WTC11 (cell line): ENCODE measurements around the gene MSANTD1.

ENCODE experiments used
- E2F5 ChIP-seq: sonication (generic); formaldehyde crosslinking; IDR thresholded peaks from 2 replicates; pipeline ENCODE4 v1.8.1; 2022; ENCODE audit warnings: mild to moderate bottlenecking, moderate library complexity, missing genetic modification reagents
- MYBL2 ChIP-seq: sonication (generic); formaldehyde crosslinking; IDR thresholded peaks from 2 replicates; pipeline ENCODE4 v1.8.1; 2023; ENCODE audit warnings: mild to moderate bottlenecking, moderate library complexity, missing genetic modification reagents
- NFYB ChIP-seq: sonication (generic); formaldehyde crosslinking; conservative IDR thresholded peaks from 2 replicates; pipeline ENCODE4 v1.8.0; 2022; ENCODE audit warnings: low read depth, missing genetic modification reagents
- SMAD3 ChIP-seq: sonication (generic); formaldehyde crosslinking; IDR thresholded peaks from 2 replicates; pipeline ENCODE4 v1.8.0; 2022; ENCODE audit warnings: missing genetic modification reagents, mild to moderate bottlenecking, borderline replicate concordance
- TEAD1 ChIP-seq: sonication (generic); formaldehyde crosslinking; IDR thresholded peaks from 2 replicates; pipeline ENCODE4 v1.8.0; 2022; ENCODE audit warnings: mild to moderate bottlenecking, missing genetic modification reagents
- ZNF232 ChIP-seq: sonication (generic); formaldehyde crosslinking; IDR thresholded peaks from 2 replicates; pipeline ENCODE4 v1.8.0; 2022; ENCODE audit warnings: mild to moderate bottlenecking, missing genetic modification reagents
- TF ChIP-seq, protein P1 (sequence below): sonication (generic); formaldehyde crosslinking; IDR thresholded peaks from 2 replicates; pipeline ENCODE4 v1.8.0; 2022; ENCODE audit warnings: mild to moderate bottlenecking, missing genetic modification reagents
- TF ChIP-seq, protein P2 (sequence below): fragments of 200-600 bp; IDR thresholded peaks from 2 replicates; pipeline ENCODE4 v1.8.0; 2022; ENCODE audit warnings: antibody characterized with exemption

GRCh38 chr4:3295837-3296624 is 47.1 kb downstream of the MSANTD1 start:
- no peak for TF ChIP-seq TEAD1
- TF ChIP-seq, protein P1, sequence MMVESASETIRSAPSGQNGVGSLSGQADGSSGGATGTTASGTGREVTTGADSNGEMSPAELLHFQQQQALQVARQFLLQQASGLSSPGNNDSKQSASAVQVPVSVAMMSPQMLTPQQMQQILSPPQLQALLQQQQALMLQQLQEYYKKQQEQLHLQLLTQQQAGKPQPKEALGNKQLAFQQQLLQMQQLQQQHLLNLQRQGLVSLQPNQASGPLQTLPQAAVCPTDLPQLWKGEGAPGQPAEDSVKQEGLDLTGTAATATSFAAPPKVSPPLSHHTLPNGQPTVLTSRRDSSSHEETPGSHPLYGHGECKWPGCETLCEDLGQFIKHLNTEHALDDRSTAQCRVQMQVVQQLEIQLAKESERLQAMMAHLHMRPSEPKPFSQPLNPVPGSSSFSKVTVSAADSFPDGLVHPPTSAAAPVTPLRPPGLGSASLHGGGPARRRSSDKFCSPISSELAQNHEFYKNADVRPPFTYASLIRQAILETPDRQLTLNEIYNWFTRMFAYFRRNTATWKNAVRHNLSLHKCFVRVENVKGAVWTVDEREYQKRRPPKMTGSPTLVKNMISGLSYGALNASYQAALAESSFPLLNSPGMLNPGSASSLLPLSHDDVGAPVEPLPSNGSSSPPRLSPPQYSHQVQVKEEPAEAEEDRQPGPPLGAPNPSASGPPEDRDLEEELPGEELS: no peak
- no peak for TF ChIP-seq ZNF232
- TF ChIP-seq SMAD3 (CRISPR knock-in tag): no peak
- TF ChIP-seq E2F5: no peak
- no peak for TF ChIP-seq MYBL2 (CRISPR knock-in tag)
- TF ChIP-seq, protein P2, sequence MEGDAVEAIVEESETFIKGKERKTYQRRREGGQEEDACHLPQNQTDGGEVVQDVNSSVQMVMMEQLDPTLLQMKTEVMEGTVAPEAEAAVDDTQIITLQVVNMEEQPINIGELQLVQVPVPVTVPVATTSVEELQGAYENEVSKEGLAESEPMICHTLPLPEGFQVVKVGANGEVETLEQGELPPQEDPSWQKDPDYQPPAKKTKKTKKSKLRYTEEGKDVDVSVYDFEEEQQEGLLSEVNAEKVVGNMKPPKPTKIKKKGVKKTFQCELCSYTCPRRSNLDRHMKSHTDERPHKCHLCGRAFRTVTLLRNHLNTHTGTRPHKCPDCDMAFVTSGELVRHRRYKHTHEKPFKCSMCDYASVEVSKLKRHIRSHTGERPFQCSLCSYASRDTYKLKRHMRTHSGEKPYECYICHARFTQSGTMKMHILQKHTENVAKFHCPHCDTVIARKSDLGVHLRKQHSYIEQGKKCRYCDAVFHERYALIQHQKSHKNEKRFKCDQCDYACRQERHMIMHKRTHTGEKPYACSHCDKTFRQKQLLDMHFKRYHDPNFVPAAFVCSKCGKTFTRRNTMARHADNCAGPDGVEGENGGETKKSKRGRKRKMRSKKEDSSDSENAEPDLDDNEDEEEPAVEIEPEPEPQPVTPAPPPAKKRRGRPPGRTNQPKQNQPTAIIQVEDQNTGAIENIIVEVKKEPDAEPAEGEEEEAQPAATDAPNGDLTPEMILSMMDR: no peak
- no peak for TF ChIP-seq NFYB (CRISPR knock-in tag)
